ENCODE data around the gene MPPED2. TPM values are rescaled to one million over a fixed set of nuclear protein-coding genes. Genes with fewer than 3 reads are reported as not detected.

Gene MPPED2
- total and polyA plus RNA-seq, 2 donors (not counting 3 experiments of a cell fraction or from before 2014, with no cell fraction given) = not detected

DNA sequence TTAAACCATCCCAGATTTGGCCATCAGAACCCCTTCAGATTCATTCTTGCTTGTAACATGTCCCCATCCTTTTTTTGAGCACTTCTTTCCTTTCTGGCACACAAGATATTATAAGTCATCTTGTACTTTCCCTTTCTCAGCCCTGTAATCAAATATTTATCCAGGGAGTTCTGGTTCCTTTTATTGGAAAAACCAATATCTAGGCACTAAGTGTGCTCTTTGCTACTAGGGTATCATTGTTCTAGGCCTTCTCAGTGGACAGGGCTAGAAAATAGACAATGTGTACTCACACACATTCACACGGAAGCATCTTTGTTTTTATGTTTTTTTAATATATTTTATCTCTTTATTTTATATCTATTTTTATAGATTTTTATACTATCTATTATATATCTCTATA lies 216.0 kb downstream of the MPPED2 start:
- H3K4me3 ChIP-seq (replicated peaks in 1 of 3; ENCODE audit: insufficient read depth in 1 of 3, low read depth in 1 of 3, low read length in 3 of 3) = no peak overlapping the region
- TF ChIP-seq FOS (IDR thresholded peaks at IDR 0.05; ENCODE audit: borderline replicate concordance, insufficient read depth, low read length) (no peak), MYC (IDR thresholded peaks at IDR 0.05; ENCODE audit: low read depth, low read length) (no peak), POLR2AphosphoS5 (IDR thresholded peaks at IDR 0.05; ENCODE audit: insufficient read depth, low read depth, low read length) (no peak), GATA2 (IDR thresholded peaks at IDR 0.05; ENCODE audit: insufficient read depth, insufficient read length, low read depth, low read length) (no peak), POLR2A (IDR thresholded peaks at IDR 0.05; ENCODE audit: low read depth, low read length) (no peak), JUN (IDR thresholded peaks at IDR 0.05; ENCODE audit: borderline replicate concordance, insufficient read depth, insufficient read length, low read depth) (no peak), CTCF (IDR thresholded peaks at IDR 0.05; ENCODE audit: extremely low read depth in 1 of 2, insufficient read depth in 1 of 2, low read depth in 1 of 2, low read length in 2 of 2) (no peak), EZH2 (IDR thresholded peaks at IDR 0.05; ENCODE audit: borderline replicate concordance, low read depth, low read length, severe bottlenecking) (no peak)
- TF ChIP-seq, protein P1, sequence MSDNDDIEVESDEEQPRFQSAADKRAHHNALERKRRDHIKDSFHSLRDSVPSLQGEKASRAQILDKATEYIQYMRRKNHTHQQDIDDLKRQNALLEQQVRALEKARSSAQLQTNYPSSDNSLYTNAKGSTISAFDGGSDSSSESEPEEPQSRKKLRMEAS (IDR thresholded peaks at IDR 0.05; ENCODE audit: insufficient read depth, insufficient read length) = no peak
- dilution Hi-C loops (cut with MboI; ENCODE audit: extremely low pct_ligation_motif_present, low sequenced_read_pairs) = no loop called here
- no TSS peak for BruUV-seq (replicated peaks)
- no peaks in the 10 kb centered on the region for H3K27me3 ChIP-seq (ENCODE audit: control insufficient read depth in 2 of 2, insufficient read depth in 2 of 2, low read length in 2 of 2)
- H3K79me2 ChIP-seq (ENCODE audit: control insufficient read depth, insufficient read depth, low read length) = no peaks in the 10 kb centered on the region
- no peaks in the 10 kb centered on the region for H3K9me1 ChIP-seq (replicated peaks; ENCODE audit: control insufficient read depth, extremely low read depth, insufficient read depth, low read length)
- no peaks in the 10 kb centered on the region for H3K36me3 ChIP-seq (ENCODE audit: control insufficient read depth in 2 of 2, extremely low read depth in 1 of 2, insufficient read depth in 2 of 2, low read length in 2 of 2)
- CTCF ChIA-PET = no interaction called here
- H3K9ac ChIP-seq (replicated peaks; ENCODE audit: extremely low read depth, insufficient read depth, low read length) = no peak overlapping the region
- H3K4me1 ChIP-seq (ENCODE audit: control insufficient read depth, extremely low read depth, insufficient read depth, low read length) = no peaks in the 10 kb centered on the region
- no peak overlapping the region for H3K4me2 ChIP-seq (ENCODE audit: insufficient read depth, low read length)
- H3K9me3 ChIP-seq (replicated peaks; ENCODE audit: control insufficient read depth, insufficient read depth, low read length) = no peaks in the 10 kb centered on the region
- intact Hi-C loops (cut with micrococcal nuclease) = no loop called here
- FAIRE-seq (no peak), DNase-seq (ENCODE audit: low read depth, low spot score) (no peak)
- POLR2A ChIA-PET = no interaction called here
- H2AFZ ChIP-seq (ENCODE audit: low read depth, low read length) = no peak overlapping the region
- no peak overlapping the region for H3K27ac ChIP-seq (ENCODE audit: insufficient read depth, low read depth, low read length)
- H4K20me1 ChIP-seq (replicated peaks; ENCODE audit: control insufficient read depth, extremely low read depth, insufficient read depth, low read length) = no peaks in the 10 kb centered on the region
